GM21717 (cell line): Measurements from ENCODE around the gene RIMS4.

Source experiments
- ATAC-seq: cut with Tn5 transposase; IDR thresholded peaks from one replicate; pipeline ENCODE4 v1.9.1; 2021; ENCODE audit warnings: mild to moderate bottlenecking, moderate library complexity; ENCODE audit not compliant: unreplicated experiment

The RIMS4 gene

GRCh38 chr20:44796758-44797457 lies 13.4 kb downstream of the RIMS4 start:
- no peak for ATAC-seq

DNA sequence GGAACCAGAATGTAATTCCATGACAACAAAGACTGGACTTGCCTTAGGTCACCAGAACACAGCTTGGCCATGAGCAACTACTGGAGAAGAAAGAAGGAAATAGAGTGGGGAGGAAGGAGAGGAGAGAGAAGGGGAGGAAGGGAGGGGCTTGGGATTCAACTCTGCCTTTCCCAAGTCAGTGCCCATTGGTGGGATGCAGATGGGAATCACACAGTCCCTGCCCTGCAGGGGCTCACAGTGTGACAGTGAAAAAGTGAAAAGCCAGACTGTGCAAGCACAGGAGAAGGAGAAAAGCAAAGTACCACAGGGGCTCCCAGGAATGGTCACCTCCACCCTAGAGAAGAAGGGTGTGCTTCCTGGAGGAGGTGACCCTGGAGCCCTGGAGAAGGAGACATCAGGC lies 14.0 kb downstream of the RIMS4 start:
- no peak for ATAC-seq

DNA sequence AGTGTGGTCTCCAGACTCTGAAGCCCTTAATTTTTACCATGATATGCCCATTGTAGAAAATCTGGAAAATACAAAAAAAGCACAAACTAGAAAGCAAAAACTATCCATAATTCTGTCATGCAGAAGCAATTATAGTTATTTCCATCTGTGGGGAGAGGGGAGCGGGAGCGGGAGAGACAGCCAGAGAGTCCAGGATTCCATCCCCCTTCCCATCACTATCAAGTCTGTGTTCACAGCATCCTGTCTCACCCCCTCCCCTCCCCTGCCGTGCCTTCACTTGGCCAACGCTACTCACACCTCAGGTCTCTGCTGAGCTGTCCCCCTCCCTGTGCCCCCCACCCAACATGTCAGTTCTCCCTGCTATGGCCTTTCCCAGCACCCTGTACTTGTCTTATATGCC lies 14.5 kb downstream of the RIMS4 start:
- no peak for ATAC-seq

DNA sequence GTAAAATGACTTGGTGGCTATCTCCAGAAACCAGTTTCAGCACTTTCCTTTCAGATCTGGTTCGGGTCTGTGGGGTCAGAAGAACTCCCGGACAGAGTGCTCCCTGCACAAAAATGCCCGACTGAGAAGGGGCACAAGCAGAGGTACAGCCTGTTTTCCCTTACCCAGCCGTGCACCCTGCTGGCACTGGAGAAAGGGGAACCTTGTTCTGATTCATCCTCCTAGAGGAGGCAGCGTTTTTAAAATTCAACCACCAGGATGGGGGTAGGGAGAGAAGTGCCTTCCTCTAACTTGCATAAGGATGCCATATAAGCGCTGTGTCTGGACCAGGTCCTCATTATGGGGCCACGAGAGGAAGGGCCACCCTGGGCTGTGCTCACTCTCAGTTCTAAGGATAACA lies 17.6 kb downstream of the RIMS4 start:
- no peak for ATAC-seq

DNA sequence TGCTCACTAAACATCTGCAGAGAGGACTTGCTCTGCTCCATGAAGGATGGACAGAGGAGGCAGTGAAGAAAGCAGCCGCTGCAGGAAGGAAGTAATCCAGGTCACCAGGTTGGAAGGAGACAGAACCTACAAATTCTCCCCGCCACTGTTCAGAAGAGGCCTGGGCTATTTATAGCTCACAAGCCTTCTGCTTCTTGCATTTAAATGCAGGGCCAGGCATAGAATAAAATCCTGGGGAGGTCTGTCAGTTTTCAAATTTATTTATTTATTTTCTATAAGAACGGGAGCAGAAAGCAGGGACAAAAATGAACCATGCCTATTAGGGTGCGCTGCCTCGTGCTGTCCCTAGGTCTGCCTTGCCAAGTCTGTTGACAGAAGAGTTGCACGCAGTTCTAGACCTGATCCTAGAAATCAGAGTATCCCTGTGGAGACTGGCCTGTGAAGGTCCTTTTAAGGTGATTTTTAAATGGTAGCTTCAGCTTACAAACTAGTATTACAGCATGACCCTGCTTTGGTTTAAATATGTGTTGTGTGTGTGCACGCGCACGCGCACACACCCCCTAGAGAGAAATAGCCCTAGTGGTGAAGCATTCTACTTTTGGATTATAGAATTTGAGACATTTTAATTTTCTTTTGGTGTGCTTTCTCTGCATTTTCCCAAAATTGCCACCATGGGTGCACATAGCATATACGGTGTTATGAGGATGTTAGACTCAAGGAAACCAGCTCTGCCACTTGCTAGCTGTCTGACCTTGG lies 19.5 kb downstream of the RIMS4 start:
- no peak for ATAC-seq

GRCh38 chr20:44788706-44789456 lies 21.5 kb downstream of the RIMS4 start:
- no peak for ATAC-seq

- no peak for ATAC-seq
Observed at GRCh38 chr20:44787299-44787698, 23.0 kb downstream of the RIMS4 start.

GRCh38 chr20:44785768-44786167 lies 24.6 kb downstream of the RIMS4 start:
- ATAC-seq, result no peak

- no peak for ATAC-seq
Observed at GRCh38 chr20:44784688-44785087, 25.7 kb downstream of the RIMS4 start.

DNA sequence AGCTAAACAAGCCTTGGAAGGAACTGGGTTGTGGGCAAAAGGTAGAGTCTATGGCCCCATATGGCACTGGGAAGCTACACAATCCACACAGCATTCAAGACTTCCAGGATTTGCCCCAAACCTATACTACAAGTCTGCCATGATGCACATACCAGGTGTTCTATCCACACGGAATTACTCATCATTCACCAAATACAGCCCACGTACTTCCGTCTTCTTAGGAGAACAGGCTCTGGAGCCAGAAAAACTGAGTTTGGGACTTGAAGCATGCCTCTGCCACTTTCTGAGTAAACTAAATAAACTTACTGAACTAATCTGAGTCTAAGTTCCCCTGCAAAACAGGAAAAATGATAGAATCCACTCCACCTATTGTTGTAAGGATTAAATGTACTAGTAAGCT lies 28.6 kb downstream of the RIMS4 start:
- no peak for ATAC-seq

- no peak for ATAC-seq
Observed at GRCh38 chr20:44781118-44781517, 29.2 kb downstream of the RIMS4 start.

DNA sequence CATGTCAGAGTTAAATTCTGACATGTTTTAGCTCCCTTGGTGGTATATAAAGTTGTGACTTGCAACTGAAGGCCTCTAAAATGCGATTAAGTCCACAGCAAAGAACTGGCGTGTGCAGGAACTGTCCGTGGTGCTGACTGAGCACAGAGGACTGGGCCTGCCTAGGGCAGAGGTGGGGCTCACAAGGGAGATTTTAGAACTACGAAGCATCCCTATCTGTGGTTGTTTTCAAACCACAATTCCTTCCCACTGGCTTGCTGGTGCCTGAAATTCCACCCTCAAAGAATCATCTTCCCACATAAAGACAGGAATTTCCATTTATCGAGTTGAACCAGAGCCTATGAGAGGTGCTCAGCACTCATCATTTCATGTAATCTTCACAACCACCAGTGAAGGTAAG lies 30.1 kb downstream of the RIMS4 start:
- ATAC-seq, result no peak

- ATAC-seq, result no peak
Observed at GRCh38 chr20:44776980-44777379, 33.4 kb downstream of the RIMS4 start.

GRCh38 chr20:44773070-44773829 lies 37.1 kb downstream of the RIMS4 start:
- ATAC-seq, result no peak

- ATAC-seq, result no peak
Observed at GRCh38 chr20:44772636-44773035, 37.7 kb downstream of the RIMS4 start.

DNA sequence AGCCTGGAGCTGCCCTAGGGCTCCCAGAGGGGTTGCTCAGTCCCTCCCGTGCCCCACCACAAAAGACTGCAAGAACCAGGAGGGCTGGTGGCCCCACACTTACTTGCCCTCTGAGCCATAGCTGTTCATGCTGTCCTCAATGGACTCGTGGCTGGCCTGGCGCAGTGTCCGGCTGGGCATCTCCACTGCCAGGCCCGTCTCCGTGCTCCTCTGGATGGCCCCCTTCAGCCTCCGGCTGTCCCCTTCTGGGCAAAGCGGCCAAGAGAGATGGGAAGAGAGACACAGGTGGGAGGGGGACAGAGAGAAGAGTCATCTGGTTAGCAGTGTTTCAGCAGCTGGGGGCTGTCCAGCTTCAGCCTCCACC lies 39.2 kb downstream of the RIMS4 start:
- no peak for ATAC-seq

DNA sequence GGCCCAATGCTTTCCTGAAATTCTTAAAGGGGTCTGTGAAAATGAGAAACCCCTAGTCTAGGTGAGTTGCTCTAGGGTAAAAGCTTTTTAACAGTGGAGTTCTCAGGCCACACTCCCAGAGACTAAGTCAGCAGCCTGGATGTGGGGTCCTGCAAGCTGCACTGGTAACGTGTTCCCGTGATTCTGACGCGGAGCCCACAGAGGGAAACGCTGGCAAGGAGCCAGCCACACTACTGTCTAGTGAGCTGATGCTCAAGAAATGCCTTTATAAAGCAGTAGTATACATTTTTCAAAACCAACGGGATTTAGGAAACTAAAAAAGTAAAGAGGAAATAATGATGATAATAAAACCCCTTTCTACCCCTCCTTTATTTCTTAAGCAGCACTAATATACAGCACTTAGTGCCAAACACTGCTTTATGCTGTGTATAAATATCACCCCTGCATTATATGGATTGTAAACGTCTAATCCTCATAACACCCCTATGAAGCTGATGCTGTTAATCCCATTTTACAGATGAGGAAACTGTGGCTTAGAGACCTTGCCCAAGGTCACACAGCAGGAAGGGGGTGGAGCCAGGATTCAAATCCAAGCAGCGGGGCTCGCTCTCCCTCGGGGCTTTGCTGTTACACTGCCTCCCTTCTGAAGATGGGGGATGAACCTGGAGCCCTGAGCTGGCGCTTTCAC lies 39.7 kb downstream of the RIMS4 start:
- ATAC-seq, result no peak

- no peak for ATAC-seq
Observed at GRCh38 chr20:44769481-44769863, 40.9 kb downstream of the RIMS4 start.

- ATAC-seq, result no peak
Observed at GRCh38 chr20:44768854-44769480, 41.4 kb downstream of the RIMS4 start.

DNA sequence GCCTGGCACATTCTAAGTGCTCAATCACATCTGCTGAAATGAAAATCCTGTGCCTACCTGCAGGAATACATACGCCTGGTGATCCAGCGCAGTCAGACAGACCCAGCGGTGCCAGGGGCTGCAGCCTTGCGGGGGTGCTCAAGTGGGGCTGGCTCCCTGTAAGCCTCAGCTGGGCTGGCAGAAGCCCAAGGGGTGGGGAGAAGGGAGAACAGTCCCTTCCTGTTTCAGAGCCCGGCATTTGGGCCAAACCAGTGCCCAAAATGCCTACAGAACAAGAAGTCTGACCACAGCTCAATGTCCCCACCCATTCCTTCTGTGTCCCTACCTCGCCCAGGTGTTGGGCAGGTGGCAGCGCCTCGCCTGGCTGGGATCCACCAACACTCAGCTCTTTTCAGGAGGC lies 42.1 kb downstream of the RIMS4 start:
- ATAC-seq, result no peak
